ENCODE results near the gene LRP1B.

GRCh38 chr2:141041281-141041680, 1089.5 kb downstream of the LRP1B start:
- TF ChIP-seq CTCF (conservative IDR thresholded peaks at IDR 0.05; ENCODE audit: low read length) (no peak), EZH2phosphoT487 (IDR thresholded peaks at IDR 0.05; ENCODE audit: borderline replicate concordance) (no peak)
